K562 (cell line): ENCODE results near the gene RIMS3. TPM values are rescaled to one million over a fixed set of nuclear protein-coding genes. Genes with fewer than 3 reads are reported as not detected.
A peak's percentile ranks its signal among the peaks of the same experiment; 100 is the strongest.

ENCODE experiments used
- CUX1 ChIP-seq: fragments of 200-800 bp; sonication (Bioruptor generic); IDR thresholded peaks from 2 replicates; pipeline ENCODE4 v1.6.1; 2016; ENCODE audit warnings: missing genetic modification characterization, missing compliant biosample characterization
- ESRRA ChIP-seq: fragments of 450-650 bp; IDR thresholded peaks from 2 replicates; pipeline ENCODE4 v1.6.1; 2014; ENCODE audit warnings: low read depth, mild to moderate bottlenecking, moderate library complexity, borderline replicate concordance
- GABPB2 ChIP-seq: fragments of 250-450 bp; sonication (Bioruptor Pico); conservative IDR thresholded peaks from 2 replicates; pipeline ENCODE4 v1.5.1; 2021; ENCODE audit warnings: mild to moderate bottlenecking
- HDAC1 ChIP-seq, 2 experiments: fragments of 450-650 bp; IDR thresholded peaks; 2 replicates each; pipeline ENCODE4 v1.6.1; 2016 to 2017; ENCODE audit warnings: inconsistent platforms in 1 of 2, mild to moderate bottlenecking in 1 of 2, moderate library complexity in 1 of 2
- KLF6 ChIP-seq: fragments of 250-450 bp; sonication (Bioruptor Pico); IDR thresholded peaks from 2 replicates; pipeline ENCODE4 v1.4.0; 2020; ENCODE audit warnings: mild to moderate bottlenecking, moderate library complexity, borderline replicate concordance
- L3MBTL2 ChIP-seq: fragments of 450-650 bp; IDR thresholded peaks from 2 replicates; pipeline ENCODE4 v1.6.1; 2016; ENCODE audit warnings: mild to moderate bottlenecking, moderate library complexity
- LEF1 ChIP-seq: fragments of 450-650 bp; IDR thresholded peaks from 2 replicates; pipeline ENCODE4 v1.6.1; 2016; ENCODE audit warnings: mild to moderate bottlenecking
- MAFK ChIP-seq: IDR thresholded peaks from 2 replicates; pipeline ENCODE4 v1.6.1; 2011; ENCODE audit warnings: low read length, improper control_type of control experiment
- NBN ChIP-seq: fragments of 450-650 bp; IDR thresholded peaks from 2 replicates; pipeline ENCODE4 v1.6.1; 2016; ENCODE audit warnings: low read depth, mild to moderate bottlenecking
- NFIC ChIP-seq: fragments of 450-650 bp; IDR thresholded peaks from 2 replicates; pipeline ENCODE4 v1.6.1; 2017; ENCODE audit warnings: mild to moderate bottlenecking, inconsistent platforms
- REST ChIP-seq, 2 experiments: fragments of 450-650 bp; formaldehyde crosslinking in 1 of 2; IDR thresholded peaks; 2 replicates each; pipeline versions ENCODE4 v1.4.0 to v1.6.1; 2014 to 2020; ENCODE audit warnings: mild to moderate bottlenecking in 2 of 2, borderline replicate concordance in 1 of 2, low read depth in 1 of 2
- SMARCA4 ChIP-seq: fragments of 450-650 bp; IDR thresholded peaks from 2 replicates; pipeline ENCODE4 v1.6.1; 2016
- SMARCB1 ChIP-seq: IDR thresholded peaks from 2 replicates; pipeline ENCODE4 v1.6.1; 2011; ENCODE audit warnings: improper control_type of control experiment, low read depth; ENCODE audit not compliant: insufficient read length
- XRCC4 ChIP-seq: IDR thresholded peaks from one replicate; pipeline ENCODE4 v1.6.1; 2011; ENCODE audit not compliant: insufficient read depth, insufficient read length; ENCODE audit errors: extremely low read depth
- polyA plus RNA-seq, 8 experiments: library from polyadenylated mRNA; depleted of rRNA in 4 of 8; stranded (reverse) in 5 of 8; unstranded in 3 of 8; fragments of >200 nt; fragmentation: Nextera tagmentation in 2 of 8; fragmentation: Illumina TruSeq in 1 of 8; extraction: Ambion mirVana in 2 of 8; extraction: Trizol in 1 of 8; gene quantifications; 2 replicates each; pipeline versions ENCODE4 v1.2.1 to v1.2.3, GENCODE V29; 2011 to 2014; ENCODE audit warnings: inconsistent platforms in 1 of 8, missing spikeins in 1 of 8
- total RNA-seq, 7 experiments: library from RNA; depleted of rRNA in 6 of 7; stranded (reverse); fragments of >200 nt in 6 of 7; fragmentation: Illumina TruSeq in 2 of 7; extraction: Trizol in 2 of 7; gene quantifications; 2 replicates each; pipeline versions ENCODE4 v1.2.1 to v1.2.3, GENCODE V29; 2011 to 2021; ENCODE audit warnings: low replicate concordance in 1 of 7

Gene RIMS3
- total and polyA plus RNA-seq, 9 of the 15 experiments (the other 6 are each of a cell fraction or from before 2014, with no cell fraction given), result 0.06 to 1.2 (median 0.59) TPM

GRCh38 chr1:40711465-40712404 lies 46.3 kb upstream of the RIMS3 start (continued):
- peak; percentile 67; the same call in 1 of the 2 replicates for TF ChIP-seq CUX1 (CRISPR knock-in tag)
- TF ChIP-seq REST (IDR thresholded peaks at IDR 0.05; ENCODE audit: borderline replicate concordance), result 0 out of 2 replicates have a peak, but pooled peaks have one; percentile 5
- no peak for TF ChIP-seq REST (CRISPR knock-in tag; IDR thresholded peaks at IDR 0.05; ENCODE audit: low read depth)
- peak; percentile 42; the same call in 1 of the 2 replicates for TF ChIP-seq LEF1
- peak; percentile 90 for TF ChIP-seq NFIC
- TF ChIP-seq HDAC1 (IDR thresholded peaks at IDR 0.05), result 0 out of 4 replicates have a peak, but pooled peaks of 1 of the 2 experiments have one; percentile 8
- no peak for TF ChIP-seq GABPB2 (CRISPR knock-in tag)
- peak; percentile 79 for TF ChIP-seq SMARCA4
- no peak for TF ChIP-seq KLF6
- peak; percentile 45; the same call in 1 of the 2 replicates for TF ChIP-seq NBN
- TF ChIP-seq SMARCB1, result peak; percentile 33
- TF ChIP-seq MAFK, result peak; percentile 77; the same call in 1 of the 2 replicates
- TF ChIP-seq ESRRA, result no peak
- TF ChIP-seq L3MBTL2, result 0 out of 2 replicates have a peak, but pooled peaks have one; percentile 23
- TF ChIP-seq XRCC4, result no peak
